GM12892 (cell line): ENCODE data around the gene NACC2.

Source experiments
- POLR2A ChIP-seq: IDR thresholded peaks from 2 replicates; pipeline ENCODE4 v1.6.1; 2011; ENCODE audit warnings: low read depth, low read length, control low read depth
- POLR2AphosphoS5 ChIP-seq: IDR thresholded peaks from 2 replicates; pipeline ENCODE4 v1.6.1; 2011; ENCODE audit warnings: low read depth, low read length, control low read depth
- TAF1 ChIP-seq: IDR thresholded peaks from 2 replicates; pipeline ENCODE4 v1.6.1; 2011; ENCODE audit warnings: low read depth, mild to moderate bottlenecking, control low read depth, low read length, borderline replicate concordance

GRCh38 chr9:136042541-136042940, 52.5 kb downstream of the NACC2 start:
- no peak for TF ChIP-seq POLR2AphosphoS5
- TF ChIP-seq POLR2A, result no peak
- TF ChIP-seq TAF1, result no peak
